Measurements from ENCODE around the gene PANX2. TPM values are rescaled to one million over a fixed set of nuclear protein-coding genes. Genes with fewer than 3 reads are reported as not detected.

The PANX2 gene
- polyA plus RNA-seq, 1 donor, result 1.3 TPM

GRCh38 chr22:50184004-50184901 is 13.7 kb downstream of the PANX2 start:
- DNase-seq, result no peak

DNA sequence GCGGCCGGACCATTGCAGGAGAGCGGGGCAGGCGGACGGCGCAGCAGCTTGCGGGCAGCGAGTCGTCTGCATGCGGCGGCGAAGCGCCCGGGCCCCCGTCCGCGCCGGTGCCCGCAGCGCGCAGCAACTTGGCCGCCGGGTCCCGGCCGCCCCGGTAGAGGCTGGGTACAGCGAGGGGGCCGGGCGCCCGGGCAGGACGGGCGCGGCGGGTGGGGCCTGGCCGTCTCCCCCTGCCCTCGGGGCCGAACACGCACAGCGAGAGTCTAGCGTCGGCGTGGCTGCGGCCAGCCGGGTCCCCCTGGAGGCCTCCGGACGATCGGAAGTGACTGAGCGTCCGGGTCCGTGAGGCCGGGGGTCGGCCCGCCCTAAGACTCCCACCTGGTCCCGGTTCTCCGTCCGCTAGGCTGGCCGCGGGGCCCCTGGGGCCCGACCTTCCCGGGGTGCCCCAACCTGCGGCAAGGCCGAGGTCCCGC is 14.4 kb downstream of the PANX2 start:
- DNase-seq, result no peak

- DNase-seq, result peak; percentile 85
These were observed 15.0 kb downstream of the PANX2 start, which contains the start of gene TRABD for GRCh38 chr22:50185375-50186087. TRABD (plus strand) TSS chr22:50185913; CDS start chr22:50193061, 7,148 bp downstream.

GRCh38 chr22:50186181-50186714 is 15.7 kb downstream of the PANX2 start:
- DNase-seq, result no peak

DNA sequence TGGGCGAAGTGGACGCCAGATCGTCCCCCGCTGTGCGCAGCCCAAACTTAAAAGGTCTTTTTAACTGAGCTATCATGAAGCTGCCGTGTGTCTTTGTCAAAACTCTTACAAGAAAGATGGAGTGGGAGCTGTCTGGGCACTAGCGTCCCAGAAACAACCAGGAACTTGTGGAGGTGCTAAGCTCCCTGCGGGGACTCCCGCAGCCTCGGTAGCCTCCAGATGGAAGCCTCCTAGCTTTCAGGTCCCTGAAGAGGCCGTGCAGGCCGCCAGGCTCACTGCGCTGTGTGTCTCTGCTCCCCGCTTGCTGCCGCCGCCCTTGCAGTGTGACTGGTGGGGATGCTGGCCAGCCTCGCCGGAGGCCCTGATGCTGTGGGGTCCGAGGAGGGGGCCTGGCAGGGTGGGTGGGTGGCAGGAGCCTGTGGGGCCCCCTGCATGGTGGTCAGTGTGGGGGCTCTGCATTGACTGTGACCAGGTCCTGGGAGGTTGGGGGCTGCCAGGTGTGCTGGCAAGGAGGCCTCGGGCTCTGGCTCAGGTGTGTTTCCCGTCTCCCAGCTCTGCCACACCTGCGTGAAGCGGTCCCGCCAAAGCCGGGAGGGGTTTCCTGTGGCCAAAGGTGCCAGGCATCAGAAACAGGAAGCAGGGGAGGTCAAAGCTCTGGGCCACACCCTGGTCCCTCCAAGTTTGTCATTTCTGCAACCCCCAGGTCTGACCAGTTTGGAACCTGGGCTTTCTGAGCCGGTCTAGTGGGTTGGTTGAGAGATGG is 16.4 kb downstream of the PANX2 start:
- DNase-seq, result no peak

DNA sequence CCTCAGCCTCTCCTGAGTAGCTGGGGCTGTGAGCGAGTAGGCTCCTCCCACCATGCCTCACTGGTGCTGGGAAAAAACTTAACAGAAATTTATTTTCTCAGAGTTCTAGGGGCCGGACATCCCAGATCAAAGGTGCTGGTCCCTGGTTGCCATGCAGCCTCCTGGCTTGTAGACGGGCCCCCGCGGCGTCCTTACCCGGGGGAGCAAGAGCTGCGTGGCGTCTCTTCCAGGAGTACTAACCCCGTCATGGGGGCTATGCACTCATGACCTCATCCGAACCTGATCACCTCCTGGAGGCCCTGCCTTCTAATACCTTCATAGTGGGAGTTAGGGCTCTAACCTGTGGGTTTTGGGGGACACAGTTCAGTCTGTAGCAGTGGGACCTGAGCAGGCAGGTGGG is 17.8 kb downstream of the PANX2 start:
- DNase-seq, result no peak

GRCh38 chr22:50189184-50189848 is 18.8 kb downstream of the PANX2 start:
- DNase-seq, result no peak

DNA sequence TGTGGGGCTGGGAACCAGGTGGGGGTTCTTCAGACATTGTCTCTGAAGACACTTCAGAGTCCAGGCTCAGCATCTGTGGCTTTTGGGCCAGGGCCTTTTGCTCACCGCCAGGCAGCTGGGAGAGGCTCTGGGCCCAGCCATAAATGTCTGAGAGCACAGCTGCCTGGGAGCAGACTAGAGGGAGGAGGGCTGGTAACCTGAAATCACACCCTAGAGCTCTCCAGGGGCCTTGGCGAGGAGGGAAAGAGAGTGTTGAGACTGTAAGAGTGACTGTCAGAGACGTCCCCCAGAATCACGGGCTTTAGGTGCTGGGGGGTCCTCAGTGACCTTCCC is 19.3 kb downstream of the PANX2 start:
- DNase-seq, result no peak

- DNase-seq, result peak; percentile 58
These were observed 19.8 kb downstream of the PANX2 start for GRCh38 chr22:50190182-50190940.

GRCh38 chr22:50190941-50191741 is 20.6 kb downstream of the PANX2 start:
- no peak for DNase-seq

DNA sequence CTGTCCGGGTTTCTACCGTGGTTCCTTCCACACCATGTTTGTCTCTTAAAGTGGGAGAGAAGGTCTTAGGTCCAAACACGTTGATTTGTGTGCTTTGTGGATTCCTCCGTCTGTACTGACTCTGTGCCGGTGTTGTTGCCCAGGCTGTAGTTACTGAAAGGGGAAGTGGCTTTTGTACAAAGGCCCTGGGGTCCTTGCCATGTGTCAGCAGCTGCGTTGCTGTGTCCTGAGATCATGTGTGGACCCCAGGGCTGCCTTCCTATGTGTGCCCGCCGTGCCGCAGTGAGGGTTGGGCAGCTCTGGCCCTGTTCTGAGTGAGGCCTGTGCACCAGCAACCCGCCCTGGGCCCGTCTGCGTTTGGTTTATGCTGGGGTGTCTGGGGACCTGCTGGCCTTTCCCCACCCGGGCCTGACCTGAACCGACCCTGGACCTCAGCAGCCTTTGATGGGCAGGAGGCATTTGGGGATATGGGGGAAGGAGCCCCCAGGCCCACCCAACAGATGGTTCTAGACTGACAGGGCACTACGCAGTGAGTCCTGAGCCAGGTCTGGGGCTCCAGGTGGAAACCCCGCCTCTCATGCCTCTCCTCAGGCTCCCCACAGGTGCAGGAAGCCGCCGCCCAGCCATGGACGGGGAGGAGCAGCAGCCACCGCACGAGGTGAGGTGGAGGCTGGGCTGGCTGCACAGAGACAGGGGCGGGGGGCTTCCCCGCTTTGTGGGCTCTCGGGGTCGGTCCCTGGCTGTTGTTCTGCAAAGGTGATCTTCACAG is 22.1 kb downstream of the PANX2 start:
- no peak for DNase-seq

DNA sequence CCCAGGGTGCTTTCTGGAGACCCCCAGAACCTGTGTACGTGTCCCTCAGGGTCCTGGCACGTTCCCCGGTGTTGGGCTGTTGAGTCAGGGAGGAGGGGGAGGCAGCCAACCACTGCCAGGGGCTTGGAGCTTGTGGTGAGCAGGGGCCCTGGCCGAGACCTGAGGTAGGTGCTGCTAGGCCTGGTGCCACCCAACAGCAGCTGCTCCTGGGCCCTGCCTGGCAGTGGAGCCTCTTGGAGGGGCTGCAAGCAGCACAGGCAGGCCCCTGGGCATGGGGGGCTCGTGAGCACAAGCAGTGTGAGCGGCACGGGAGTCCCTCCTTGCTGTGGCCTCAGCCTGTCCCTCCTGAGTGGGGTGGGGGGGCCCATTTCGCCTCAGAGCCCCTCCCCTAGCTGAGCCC is 23.1 kb downstream of the PANX2 start:
- no peak for DNase-seq

GRCh38 chr22:50194037-50194805 is 23.7 kb downstream of the PANX2 start:
- DNase-seq, result no peak

- no peak for DNase-seq
These were observed 25.7 kb downstream of the PANX2 start for GRCh38 chr22:50196256-50196655.

DNA sequence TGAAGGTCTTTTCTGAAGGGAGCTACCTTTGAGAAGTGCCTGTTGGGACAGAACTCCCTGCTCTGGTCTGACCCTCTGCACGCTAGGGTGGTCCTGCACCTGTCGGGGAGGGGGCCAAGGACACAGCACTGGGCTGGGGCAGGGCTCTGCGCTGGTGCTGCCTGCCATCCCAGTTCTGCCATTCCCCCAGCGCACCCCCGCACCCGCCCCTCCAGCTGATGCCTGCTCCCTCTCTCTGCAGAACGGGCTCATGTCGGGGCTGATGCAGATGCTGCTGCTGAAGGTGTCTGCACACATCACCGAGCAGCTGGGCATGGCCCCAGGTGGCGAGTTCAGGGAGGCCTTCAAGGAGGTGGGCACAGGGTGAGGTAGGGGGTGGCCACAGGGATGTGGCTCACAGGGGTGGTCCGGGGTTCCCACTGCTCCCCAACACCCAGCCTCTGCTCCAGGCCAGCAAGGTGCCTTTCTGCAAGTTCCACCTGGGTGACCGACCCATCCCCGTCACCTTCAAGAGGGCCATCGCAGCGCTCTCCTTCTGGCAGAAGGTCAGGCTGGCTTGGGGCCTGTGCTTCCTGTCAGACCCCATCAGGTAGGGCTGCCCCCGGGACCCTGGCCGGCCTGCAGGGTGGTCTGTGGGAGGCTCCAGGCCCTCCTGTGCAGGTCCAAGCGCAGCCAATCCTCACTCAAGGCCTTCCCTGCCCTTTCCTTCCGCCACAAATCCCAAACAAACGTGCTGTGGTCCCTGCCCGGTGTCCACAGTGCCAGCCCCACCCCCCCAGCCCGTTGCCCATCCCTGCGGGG is 26.7 kb downstream of the PANX2 start:
- no peak for DNase-seq

GRCh38 chr22:50197856-50198623 is 27.5 kb downstream of the PANX2 start:
- no peak for DNase-seq

- DNase-seq, result no peak
These were observed 28.1 kb downstream of the PANX2 start for GRCh38 chr22:50198624-50199017.

Measured in left kidney (tissue), 2 donors.